SU-DHL-6 (cell line): Measurements from ENCODE around the gene ADRB1.

Experiments
- H2AFZ ChIP-seq: fragments of 200-600 bp; sonication (generic); 2 replicates; pipeline ENCODE4 v1.6.1; 2014; ENCODE audit warnings: low read depth, mild to moderate bottlenecking, moderate library complexity, mixed read lengths, antibody characterized with exemption, low read length; ENCODE audit not compliant: severe bottlenecking
- H3F3A ChIP-seq: fragments of 200-600 bp; shearing (Covaris generic); 2 replicates; pipeline ENCODE4 v1.6.0; 2016; ENCODE audit warnings: antibody characterized with exemption, mild to moderate bottlenecking; ENCODE audit not compliant: insufficient read depth
- H3K27ac ChIP-seq: fragments of 200-600 bp; sonication (generic); 2 replicates; pipeline ENCODE4 v1.5.1; 2016; ENCODE audit warnings: low read depth, mild to moderate bottlenecking, low read length, moderate library complexity, mixed read lengths
- H3K27me3 ChIP-seq: fragments of 200-600 bp; sonication (generic), shearing (Covaris generic); 2 replicates; pipeline ENCODE4 v1.6.0; 2014; ENCODE audit warnings: mild to moderate bottlenecking, low read length
- H3K36me3 ChIP-seq: fragments of 200-600 bp; sonication (generic); 2 replicates; pipeline ENCODE4 v1.6.1; 2014; ENCODE audit warnings: mild to moderate bottlenecking, low read length, mixed read lengths
- H3K4me2 ChIP-seq: fragments of 300-600, 200-600 bp; shearing (Covaris generic), sonication (generic); 2 replicates; pipeline ENCODE4 v1.6.0; 2014; ENCODE audit warnings: low read length, low read depth, mild to moderate bottlenecking; ENCODE audit not compliant: poor library complexity, severe bottlenecking
- H3K4me3 ChIP-seq: fragments of 200-600 bp; sonication (generic); 2 replicates; pipeline ENCODE4 v1.5.1; 2014; ENCODE audit warnings: antibody characterized with exemption, low read length, mild to moderate bottlenecking, mixed read lengths; ENCODE audit not compliant: insufficient read depth, poor library complexity, severe bottlenecking
- H3K79me2 ChIP-seq: fragments of 200-600 bp; sonication (generic); 2 replicates; pipeline ENCODE4 v1.6.1; 2014; ENCODE audit warnings: mild to moderate bottlenecking, low read length, moderate library complexity; ENCODE audit not compliant: insufficient read depth
- H3K9ac ChIP-seq: fragments of 200-600 bp; sonication (generic); 2 replicates; pipeline ENCODE4 v1.7.0; 2014; ENCODE audit warnings: mild to moderate bottlenecking, low read length
- H3K9me2 ChIP-seq: fragments of 200-600 bp; sonication (generic); replicated peaks from 2 replicates; pipeline ENCODE4 v1.6.1; 2014; ENCODE audit warnings: low read length; ENCODE audit not compliant: insufficient read depth
- H3K9me3 ChIP-seq: fragments of 200-600 bp; sonication (generic); 2 replicates; pipeline ENCODE4 v1.6.1; 2014; ENCODE audit warnings: low read length, mixed read lengths; ENCODE audit not compliant: insufficient read depth
- H4K20me1 ChIP-seq: fragments of 200-600 bp; sonication (generic); 2 replicates; pipeline ENCODE4 v1.6.1; 2014; ENCODE audit warnings: low read depth, mild to moderate bottlenecking, antibody characterized with exemption, low read length, moderate library complexity, mixed read lengths
- CTCF ChIP-seq: fragments of 200-600 bp; sonication (generic); IDR thresholded peaks from one replicate; pipeline ENCODE4 v1.5.1; 2017; ENCODE audit warnings: antibody characterized with exemption, mild to moderate bottlenecking, low read length, moderate library complexity; ENCODE audit not compliant: insufficient read depth, poor library complexity, severe bottlenecking
- EZH2phosphoT487 ChIP-seq: fragments of 200-600 bp; sonication (generic), shearing (Covaris generic); conservative IDR thresholded peaks from 2 replicates; pipeline ENCODE4 v1.6.1; 2018; ENCODE audit warnings: mild to moderate bottlenecking, antibody characterized with exemption, low read length, moderate library complexity, mixed read lengths

ADRB1 gene

DNA sequence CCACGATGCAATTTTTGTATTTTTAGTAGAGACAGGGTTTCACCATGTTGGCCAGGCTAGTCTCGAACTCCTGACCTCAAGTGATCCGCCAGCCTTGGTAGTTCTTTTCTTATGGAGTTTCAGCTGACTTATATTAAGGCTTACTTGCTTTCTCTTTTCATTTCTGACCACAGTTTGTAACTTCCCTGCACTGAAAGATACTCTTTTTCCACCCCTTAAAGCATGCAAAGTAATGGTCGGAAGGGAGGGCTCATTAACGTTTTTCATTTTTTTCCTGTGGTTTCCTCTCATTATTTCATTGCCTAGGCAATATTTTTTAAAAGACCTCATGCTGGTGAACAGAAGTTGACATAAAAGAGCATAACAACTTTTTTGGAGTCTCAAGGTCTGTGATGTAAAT, 27.0 kb downstream of the ADRB1 start:
- Histone ChIP-seq H4K20me1 (no peaks in the 10 kb centered on the region), H2AFZ (no peak overlapping the region), H3K36me3 (no peaks in the 10 kb centered on the region), H3K9me2 (no peaks in the 10 kb centered on the region), H3F3A (no peaks in the 10 kb centered on the region), H3K4me2 (no peak overlapping the region), H3K27me3 (no peaks in the 10 kb centered on the region), H3K9ac (no peak overlapping the region), H3K79me2 (no peaks in the 10 kb centered on the region), H3K4me3 (no peak overlapping the region), H3K9me3 (no peaks in the 10 kb centered on the region), H3K27ac (no peak overlapping the region)
- no peak for TF ChIP-seq CTCF
- TF ChIP-seq EZH2phosphoT487, result no peak

GRCh38 chr10:114071178-114071577, 27.5 kb downstream of the ADRB1 start:
- H2AFZ ChIP-seq, result no peak overlapping the region
- no peaks in the 10 kb centered on the region for H3K9me3 ChIP-seq
- no peak overlapping the region for H3K4me3 ChIP-seq
- no peaks in the 10 kb centered on the region for H3K9me2 ChIP-seq
- no peaks in the 10 kb centered on the region for H3K27me3 ChIP-seq
- no peak overlapping the region for H3K9ac ChIP-seq
- no peaks in the 10 kb centered on the region for H3F3A ChIP-seq
- no peaks in the 10 kb centered on the region for H3K79me2 ChIP-seq
- H3K36me3 ChIP-seq, result no peaks in the 10 kb centered on the region
- H3K4me2 ChIP-seq, result no peak overlapping the region
- no peak for TF ChIP-seq CTCF
- TF ChIP-seq EZH2phosphoT487, result no peak
- H3K27ac ChIP-seq, result no peak overlapping the region
- H4K20me1 ChIP-seq, result no peaks in the 10 kb centered on the region

DNA sequence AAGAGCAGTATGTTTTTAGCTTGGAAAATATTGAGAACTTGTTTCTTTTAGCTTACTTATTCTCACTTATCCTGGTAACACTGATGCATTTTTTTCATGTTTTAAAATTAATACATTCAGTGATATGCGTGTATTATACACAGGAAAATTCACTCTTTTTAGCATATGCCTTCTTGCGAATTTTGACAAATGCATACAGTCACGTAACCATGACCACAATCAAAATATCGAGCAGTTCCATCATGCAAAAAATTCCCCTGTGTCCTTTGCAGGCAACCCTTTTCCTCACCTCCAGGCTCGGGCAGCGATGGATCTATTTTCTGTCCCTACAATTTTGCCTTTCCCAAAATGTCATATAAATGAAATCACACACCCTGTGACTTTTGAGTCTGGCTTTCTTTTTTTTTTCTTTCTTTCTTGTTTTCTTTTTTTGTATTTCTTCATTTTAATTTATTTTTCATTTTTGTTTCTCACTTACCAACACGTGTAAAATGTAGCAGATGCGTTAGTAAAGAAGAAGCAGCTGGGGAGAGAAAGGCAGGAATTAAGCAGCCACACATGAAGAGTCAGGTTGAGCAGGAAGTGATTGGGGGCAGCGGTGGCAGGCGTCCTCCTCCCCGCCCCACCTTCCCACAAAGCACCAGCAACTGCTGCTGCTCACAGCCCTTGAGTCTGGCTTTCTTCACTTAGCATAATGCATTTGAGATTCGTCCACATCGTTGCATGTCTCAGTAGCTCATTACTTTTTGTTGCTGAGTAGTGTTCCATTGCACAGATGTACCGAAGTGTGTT, 29.9 kb downstream of the ADRB1 start:
- Histone ChIP-seq H3K4me3 (peak overlapping the region; percentile 40), H3K27ac (peak overlapping the region; percentile 29; the same call in 1 of the 2 replicates), H3K9ac (peak overlapping the region; percentile 15; the same call in 1 of the 2 replicates), H3K79me2 (no peaks in the 10 kb centered on the region), H2AFZ (peak overlapping the region; percentile 81), H3K36me3 (no peaks in the 10 kb centered on the region), H4K20me1 (no peaks in the 10 kb centered on the region), H3K4me2 (peak overlapping the region; percentile 71), H3K9me2 (no peaks in the 10 kb centered on the region), H3F3A (no peaks in the 10 kb centered on the region), H3K9me3 (no peaks in the 10 kb centered on the region), H3K27me3 (no peaks in the 10 kb centered on the region)
- TF ChIP-seq CTCF (no peak), EZH2phosphoT487 (no peak)
